CD4-positive, alpha-beta T cell treated with Interleukin-10 for 1 hour (primary cell): Measurements from ENCODE around the gene PSIP1.
"Not testable (repeated sequence)": the region's sequence is repeated elsewhere in the genome, so short reads cannot be mapped to it uniquely, and the experiment has no call there.

Experiments
- DNase-seq: peaks from one replicate; pipeline ENCODE4 v3.0.0-alpha.2; 2020

The PSIP1 gene

DNA sequence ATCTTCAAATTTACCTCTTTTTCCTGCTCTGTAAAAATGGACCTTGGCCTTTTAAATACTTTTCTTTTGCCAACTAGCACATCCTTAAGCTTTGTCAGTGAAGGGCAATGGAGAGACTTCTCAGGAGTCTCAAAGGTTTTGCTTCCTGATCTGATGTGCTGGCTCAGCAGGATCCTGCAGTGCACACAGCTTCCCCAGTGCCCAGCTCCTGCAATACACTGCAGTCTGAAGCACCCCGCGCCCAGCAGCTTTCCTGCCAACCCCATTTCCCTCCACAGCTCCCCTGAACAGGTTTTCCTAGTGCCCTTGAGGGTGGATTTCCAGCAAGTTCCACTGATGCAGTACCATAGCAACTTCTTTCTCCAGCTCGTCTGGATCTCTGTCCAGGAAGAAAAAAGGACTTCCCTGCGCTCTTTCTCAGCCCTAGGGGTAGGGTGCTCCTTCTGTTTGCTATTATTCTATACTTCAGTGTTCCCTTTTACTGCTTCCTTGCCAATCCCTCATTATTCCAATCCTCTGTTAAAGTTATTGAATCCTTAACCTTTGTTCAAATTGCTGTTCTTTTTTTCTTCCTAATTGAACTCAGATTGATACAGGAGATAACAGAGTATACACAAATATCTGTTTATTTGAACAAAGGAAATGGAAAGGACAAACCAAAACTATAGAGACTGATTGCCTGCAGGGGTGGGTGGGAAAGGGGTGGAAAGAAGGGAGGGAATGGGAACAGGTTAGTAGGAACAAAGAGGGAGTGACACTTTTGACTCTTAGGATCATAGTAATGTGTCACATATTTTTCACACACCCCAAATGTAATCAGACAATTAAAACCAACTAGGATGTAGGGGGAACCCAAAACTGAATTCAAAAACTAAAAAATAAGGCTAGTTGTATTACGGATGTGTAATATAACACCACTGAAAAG, 79.6 kb downstream of the PSIP1 start:
- no peak for DNase-seq

DNA sequence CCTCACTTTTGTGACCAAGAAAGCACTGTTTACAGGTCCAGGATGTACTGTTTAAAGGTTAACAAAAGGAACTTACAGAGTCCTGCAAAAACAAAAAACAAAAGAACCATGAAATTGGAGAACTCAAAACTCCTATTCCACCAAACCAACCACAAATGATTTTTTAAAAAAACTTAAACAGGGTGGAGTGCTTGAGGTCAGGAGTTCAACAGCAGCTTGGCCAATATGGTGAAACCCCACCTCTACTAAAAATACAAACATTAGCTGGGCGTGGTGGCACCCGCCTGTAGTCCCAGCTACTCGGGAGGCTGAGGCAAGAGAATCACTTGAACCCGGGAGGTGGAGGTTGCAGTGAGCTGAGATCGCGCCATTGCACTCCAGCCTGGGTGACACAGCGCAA, 83.1 kb downstream of the PSIP1 start:
- DNase-seq: not testable (repeated sequence)

DNA sequence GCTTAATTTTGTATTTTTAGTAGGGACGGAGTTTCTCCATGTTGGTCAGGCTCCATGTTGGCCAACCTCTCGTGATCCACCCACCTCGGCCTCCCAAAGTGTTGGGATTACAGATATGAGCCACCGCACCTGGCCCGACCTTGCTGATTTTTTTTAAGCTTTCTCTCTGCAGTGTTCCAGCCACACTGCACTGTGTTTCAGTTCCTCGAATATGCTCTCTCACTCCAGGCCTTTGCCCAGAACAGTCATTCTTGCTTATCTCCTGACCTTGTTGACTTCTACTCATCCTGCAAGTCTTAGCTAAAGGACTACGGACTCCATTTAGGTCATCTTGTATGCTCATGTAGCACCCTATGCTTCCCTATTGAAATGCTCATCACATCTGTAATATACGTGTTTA, 84.8 kb downstream of the PSIP1 start:
- DNase-seq: no peak

DNA sequence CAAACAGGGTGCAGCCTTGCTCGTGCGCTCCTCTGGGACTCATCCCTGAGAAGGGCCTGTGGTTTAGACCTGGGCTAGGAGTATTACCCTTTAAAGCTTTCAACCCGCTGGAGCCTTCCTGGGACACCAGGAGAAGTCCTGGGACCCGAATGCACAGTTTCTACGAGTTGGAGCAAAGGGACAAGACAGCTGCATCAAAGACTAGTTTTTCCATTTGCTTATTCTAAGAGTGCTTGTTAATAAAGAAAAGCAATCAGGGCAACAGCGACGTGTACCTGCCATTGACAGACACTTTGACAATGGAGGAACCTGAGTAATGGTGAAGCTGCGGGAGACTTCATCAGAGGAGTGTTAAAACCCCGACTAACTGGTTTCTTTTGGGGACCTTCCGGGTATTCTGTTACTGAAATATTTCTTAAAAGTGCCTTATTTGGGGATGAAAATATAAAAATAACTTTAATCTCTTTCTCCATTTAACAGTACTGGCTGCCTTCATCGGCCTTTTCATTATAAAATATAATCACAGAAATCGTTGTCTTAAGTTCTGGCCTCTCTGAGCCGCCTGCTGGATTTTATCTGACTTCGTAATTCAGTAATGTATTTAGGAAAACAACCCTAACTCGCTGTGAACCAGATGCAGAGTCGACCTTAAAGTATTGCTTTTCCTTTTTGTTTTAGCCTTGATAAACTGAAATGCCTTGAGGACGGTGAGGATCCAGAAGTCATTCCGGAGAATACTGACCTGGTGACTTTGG, 87.4 kb downstream of the PSIP1 start:
- DNase-seq: peak; percentile 20

DNA sequence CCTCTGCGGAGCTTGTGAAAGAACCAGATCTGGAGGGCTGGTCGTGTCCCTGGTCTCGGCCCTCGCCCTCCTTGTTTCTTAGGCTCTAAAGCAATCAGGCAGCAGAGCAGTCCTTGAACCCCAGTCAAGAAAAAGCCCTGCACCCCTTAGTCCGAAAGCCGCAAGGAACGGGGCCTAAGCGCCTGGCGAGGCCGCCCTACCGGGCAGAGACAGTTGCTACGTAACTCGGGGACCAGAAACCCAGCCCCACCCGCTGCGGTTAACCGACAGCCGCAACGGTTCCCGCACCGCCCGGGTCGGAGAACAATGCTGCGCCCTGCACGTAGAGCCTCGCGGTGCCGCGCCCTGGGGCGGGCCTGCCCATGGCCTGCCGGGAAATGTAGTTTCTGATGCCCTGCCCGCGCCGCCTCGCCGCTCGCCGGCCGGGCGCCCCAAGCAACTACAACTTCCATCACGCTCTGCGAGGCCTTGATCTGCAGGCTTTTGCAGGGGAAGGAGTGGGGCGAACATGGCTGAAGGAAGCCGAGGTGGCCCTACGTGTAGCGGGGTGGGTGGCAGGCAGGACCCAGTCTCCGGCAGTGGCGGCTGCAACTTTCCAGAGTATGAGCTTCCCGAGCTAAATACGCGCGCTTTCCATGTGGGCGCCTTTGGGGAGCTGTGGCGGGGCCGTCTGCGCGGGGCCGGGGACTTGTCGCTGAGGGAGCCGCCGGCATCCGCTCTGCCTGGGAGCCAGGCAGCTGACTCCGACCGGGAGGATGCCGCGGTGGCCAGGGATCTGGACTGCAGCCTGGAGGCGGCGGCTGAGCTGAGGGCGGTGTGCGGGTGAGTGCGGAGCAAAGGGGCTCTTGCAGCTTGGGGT, 88.2 kb downstream of the PSIP1 start, which contains the start of gene SNAPC3:
Gene SNAPC3, plus strand, starts transcription at position 505 of the 859 bp plus-strand sequence. Its CDS starts 4 bp downstream, at position 509.
- DNase-seq: peak; percentile 95

DNA sequence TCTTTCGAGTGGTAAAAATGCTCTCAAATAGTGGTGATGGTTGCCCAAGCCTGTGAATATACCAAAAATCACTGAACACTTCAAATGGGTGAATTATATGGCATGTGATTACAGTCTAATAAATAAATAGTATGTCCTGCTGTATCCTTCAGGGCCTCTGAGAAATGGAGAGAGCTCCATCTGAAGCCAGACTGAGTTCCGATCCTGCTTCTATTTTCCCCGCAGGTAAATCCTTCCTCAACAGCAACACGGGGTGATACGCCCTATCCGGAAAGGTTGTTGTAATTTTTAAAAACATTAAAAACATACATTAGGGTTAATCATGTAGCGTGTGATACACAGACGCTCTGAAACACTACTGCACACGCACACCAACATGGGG, 88.8 kb downstream of the PSIP1 start:
- DNase-seq: no peak

DNA sequence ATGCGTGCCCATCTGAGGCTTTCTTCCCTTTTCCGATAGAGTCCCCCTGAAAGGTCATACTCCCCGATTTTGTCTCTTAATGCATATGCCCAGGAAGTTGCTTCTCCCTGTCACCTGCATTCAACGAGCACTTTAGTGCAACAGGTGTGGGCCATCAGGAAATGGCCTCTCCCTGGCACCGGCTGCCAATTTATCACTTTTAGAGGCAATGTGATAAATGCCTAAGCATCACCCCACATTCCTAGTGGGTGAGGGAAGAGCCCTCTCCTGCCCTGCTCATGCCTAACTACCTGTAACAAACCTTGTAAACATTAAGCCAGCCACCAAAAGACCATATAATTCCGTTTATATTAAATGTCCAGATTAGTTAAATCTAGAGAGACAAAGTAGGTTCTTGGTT, 89.2 kb downstream of the PSIP1 start:
- no peak for DNase-seq

DNA sequence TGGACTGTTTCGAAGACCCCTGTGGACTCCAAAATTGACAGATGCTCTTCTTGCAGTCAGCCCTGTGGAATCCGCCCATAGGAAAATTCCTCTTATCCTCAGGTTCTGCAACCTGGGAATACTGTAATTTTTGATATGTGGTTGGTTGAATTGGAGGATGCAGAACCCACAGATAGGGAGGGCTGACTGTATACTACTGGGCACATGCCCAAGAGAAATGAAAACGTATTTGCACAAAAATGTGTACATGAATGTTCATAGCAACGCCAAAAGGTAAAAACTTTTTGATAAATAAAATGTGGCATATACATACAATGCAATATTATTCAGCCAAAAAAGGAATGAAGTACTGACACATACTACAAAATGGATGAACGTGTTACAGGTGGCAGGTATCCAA, 90.0 kb downstream of the PSIP1 start:
- no peak for DNase-seq

DNA sequence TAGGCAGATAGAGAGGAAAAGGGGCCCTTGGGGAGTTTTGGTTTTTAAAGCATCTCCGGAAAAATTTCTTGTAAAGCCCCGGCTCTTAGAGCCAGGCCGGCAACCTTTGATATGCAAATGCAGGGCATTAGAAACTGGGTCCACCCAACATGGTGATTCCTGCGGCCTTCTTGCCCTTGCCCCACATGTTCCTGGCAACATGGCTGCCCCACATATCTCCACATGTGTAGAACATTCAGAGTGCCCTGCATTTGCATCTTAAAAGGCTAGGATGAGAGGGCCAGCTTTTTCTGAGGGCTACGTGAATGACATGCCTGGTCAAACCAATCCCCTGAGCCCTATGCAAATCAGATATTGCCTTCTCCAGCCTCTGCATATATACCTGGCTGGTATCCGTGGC, 93.1 kb downstream of the PSIP1 start:
- no peak for DNase-seq

DNA sequence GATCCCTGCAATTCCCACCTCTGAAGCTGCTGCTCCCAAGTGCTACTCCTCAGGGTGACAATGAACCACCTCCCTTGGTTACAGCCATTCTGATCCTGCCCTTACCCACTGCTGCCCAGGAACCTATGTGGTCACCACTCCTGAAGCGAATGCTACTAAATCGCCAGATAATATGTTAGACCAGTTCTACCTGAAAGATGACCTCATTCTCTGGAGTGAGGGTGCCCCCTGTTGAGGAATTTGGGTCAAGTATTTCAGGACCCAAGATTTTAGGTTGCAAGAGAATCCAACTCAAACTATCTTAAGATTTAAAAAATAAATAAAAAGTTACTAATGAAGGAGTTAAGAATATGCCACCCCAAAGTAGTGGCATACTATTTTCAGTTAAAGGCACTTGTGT, 93.9 kb downstream of the PSIP1 start:
- peak; percentile 63 for DNase-seq
